Measurements from ENCODE around the gene RPS15.
"Not testable (repeated sequence)": the region's sequence is repeated elsewhere in the genome, so short reads cannot be mapped to it uniquely, and the experiment has no call there.

RPS15 gene

DNA sequence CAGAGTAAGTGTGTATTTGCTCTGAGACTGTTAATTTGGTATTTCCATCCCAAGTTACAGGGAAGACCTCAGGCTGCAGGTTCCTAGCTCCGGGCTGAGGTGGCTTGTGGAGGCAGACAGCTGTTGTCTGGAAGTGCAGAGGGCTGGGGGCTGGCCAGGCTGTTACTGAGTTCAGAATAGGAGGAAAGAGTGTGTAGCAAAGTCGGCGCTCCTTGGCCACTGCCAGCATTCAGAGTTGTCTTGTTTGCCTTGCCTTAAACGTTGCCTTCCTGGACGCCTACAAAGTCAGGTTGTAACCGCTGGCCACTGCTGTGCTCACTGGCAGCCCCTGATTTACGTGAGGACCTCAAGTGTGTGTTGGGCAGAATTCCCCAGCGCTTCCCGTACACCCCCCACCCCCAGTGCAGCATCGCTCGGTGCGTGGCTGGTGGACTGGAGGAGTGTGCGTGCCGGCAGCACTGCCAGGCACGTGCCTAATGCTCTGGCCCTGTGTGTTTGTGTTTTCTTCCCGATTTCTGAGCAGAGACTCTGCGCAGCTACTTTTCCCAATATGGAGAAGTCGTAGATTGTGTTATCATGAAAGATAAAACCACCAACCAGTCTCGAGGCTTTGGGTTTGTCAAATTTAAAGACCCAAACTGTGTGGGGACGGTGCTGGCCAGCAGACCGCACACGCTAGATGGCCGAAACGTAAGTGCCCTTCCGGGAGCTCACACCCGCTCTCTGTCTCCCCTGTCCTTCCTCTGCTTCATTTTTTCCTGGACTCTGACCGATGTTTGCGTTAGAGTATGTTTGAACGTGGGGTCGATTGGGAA is 20.3 kb upstream of the RPS15 start:
- FAIRE-seq (no peak), DNase-seq (ENCODE audit: insufficient read length, low spot score) (no peak)
- TF ChIP-seq PAX5 (IDR thresholded peaks at IDR 0.05; ENCODE audit: insufficient read depth, low read length, severe bottlenecking) (no peak), POLR2AphosphoS5 (IDR thresholded peaks at IDR 0.05; ENCODE audit: low read depth, low read length) (0 out of 2 replicates have a peak, but pooled peaks have one; percentile 5)

DNA sequence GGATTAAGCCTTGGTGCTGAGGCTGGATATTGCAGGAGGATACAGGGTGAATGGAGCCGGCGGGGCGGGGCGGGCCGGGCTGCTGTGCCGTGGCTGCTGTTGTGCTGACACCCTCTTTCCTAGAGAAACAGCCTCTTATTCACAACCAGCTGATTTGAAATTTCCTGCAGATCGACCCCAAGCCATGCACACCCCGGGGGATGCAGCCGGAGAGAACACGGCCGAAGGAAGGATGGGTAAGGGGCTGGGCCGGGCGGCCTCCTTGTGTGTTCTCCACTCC is 19.8 kb upstream of the RPS15 start:
- DNase-seq (ENCODE audit: insufficient read length, low spot score), result no peak
- FAIRE-seq, result no peak
- TF ChIP-seq TAF1 (IDR thresholded peaks at IDR 0.05; ENCODE audit: low read depth, low read length) (no peak), POU2F2 (IDR thresholded peaks at IDR 0.05; ENCODE audit: low read depth, low read length) (no peak), SPI1 (IDR thresholded peaks at IDR 0.05; ENCODE audit: low read depth, low read length) (no peak), POLR2AphosphoS5 (IDR thresholded peaks at IDR 0.05; ENCODE audit: low read depth, low read length) (no peak), POLR2A (IDR thresholded peaks at IDR 0.05; ENCODE audit: low read depth, low read length) (no peak)

DNA sequence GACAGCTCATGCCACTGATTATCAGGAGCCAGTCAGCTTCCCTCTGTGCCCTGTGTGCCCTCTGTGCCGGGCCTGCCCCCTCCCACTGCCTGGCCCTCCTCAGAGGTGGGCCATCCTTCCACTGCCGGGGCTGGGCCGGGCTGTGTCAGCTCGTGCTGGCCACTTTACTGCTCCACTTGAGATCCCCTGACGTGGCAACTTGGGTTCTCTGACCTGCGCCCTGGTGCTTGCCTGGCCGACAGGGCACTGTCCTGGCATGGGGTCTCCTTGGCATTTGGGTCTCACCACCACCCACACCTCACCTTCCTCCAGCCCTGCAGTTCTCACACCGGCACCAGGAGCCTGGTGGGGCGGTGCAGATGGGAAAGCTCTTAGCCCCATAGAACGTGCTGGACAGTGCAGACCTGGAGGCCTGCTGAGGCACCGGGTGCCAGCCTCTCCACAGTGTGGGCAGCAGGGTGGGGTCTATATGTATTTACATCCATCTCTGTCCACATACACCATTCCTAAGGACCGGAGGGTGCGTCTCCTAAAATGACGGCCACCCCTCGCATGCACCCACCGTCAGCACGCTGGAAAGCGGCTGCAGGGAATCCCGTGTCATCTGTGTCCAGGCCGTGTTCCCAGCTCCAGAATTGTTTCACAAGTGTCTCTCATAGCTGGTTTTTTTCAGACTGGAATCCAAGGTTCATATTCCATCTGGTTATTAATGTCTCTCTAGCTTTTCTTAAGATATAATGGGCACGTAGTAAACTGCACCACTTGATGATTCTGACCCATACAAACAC is 19.1 kb upstream of the RPS15 start:
- no peak for TF ChIP-seq POU2F2 (IDR thresholded peaks at IDR 0.05; ENCODE audit: low read depth, low read length)
- TF ChIP-seq POLR2A (IDR thresholded peaks at IDR 0.05; ENCODE audit: low read depth, low read length), result no peak
- TF ChIP-seq SPI1 (IDR thresholded peaks at IDR 0.05; ENCODE audit: low read depth, low read length), result no peak
- no peak for TF ChIP-seq PAX5 (IDR thresholded peaks at IDR 0.05; ENCODE audit: insufficient read depth, low read length, severe bottlenecking)
- no peak for TF ChIP-seq POLR2AphosphoS5 (IDR thresholded peaks at IDR 0.05; ENCODE audit: low read depth, low read length)
- no peak for TF ChIP-seq TAF1 (IDR thresholded peaks at IDR 0.05; ENCODE audit: low read depth, low read length)
- FAIRE-seq, result no peak
- DNase-seq (ENCODE audit: insufficient read length, low spot score), result no peak

DNA sequence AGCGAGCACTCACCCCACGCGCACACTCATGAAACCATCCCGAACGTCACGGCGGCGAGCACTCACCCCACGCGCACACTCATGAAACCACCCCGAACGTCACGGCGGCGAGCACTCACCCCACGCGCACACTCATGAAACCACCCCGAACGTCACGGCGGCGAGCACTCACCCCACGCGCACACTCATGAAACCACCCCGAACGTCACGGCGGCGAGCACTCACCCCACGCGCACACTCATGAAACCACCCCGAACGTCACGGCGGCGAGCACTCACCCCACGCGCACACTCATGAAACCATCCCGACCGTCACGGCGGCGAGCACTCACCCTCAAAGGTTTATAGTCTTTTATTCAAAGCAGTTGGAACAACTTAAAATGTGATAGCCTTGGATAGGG is 18.1 kb upstream of the RPS15 start:
- not testable (repeated sequence) for FAIRE-seq; DNase-seq (ENCODE audit: insufficient read length, low spot score)

DNA sequence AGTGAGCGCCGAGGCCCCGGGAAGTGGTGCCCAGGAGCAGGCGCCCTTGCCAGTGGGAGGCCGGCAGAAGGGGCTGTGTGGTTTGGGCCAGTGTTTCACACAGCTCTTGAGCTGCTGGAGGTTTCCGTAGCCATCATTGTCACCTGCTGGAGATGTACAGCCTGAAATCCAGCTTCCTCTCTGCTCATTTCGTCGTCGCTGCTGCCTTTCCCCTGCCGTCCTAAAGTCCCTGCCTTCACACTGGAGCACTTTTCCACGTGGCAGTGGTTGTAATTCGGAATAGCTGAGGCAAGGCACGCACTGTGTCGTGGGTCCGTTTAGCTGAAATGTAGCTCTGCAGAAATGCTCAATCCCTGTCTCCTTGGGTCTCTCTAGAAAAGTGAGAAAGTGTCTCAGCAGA is 17.6 kb upstream of the RPS15 start:
- DNase-seq (ENCODE audit: insufficient read length, low spot score) (no peak), FAIRE-seq (no peak)
- TF ChIP-seq POU2F2 (IDR thresholded peaks at IDR 0.05; ENCODE audit: low read depth, low read length), result no peak
- no peak for TF ChIP-seq POLR2A (IDR thresholded peaks at IDR 0.05; ENCODE audit: low read depth, low read length)
- no peak for TF ChIP-seq TAF1 (IDR thresholded peaks at IDR 0.05; ENCODE audit: low read depth, low read length)
- no peak for TF ChIP-seq SPI1 (IDR thresholded peaks at IDR 0.05; ENCODE audit: low read depth, low read length)
- TF ChIP-seq POLR2AphosphoS5 (IDR thresholded peaks at IDR 0.05; ENCODE audit: low read depth, low read length), result no peak
- no peak for TF ChIP-seq PAX5 (IDR thresholded peaks at IDR 0.05; ENCODE audit: insufficient read depth, low read length, severe bottlenecking)

DNA sequence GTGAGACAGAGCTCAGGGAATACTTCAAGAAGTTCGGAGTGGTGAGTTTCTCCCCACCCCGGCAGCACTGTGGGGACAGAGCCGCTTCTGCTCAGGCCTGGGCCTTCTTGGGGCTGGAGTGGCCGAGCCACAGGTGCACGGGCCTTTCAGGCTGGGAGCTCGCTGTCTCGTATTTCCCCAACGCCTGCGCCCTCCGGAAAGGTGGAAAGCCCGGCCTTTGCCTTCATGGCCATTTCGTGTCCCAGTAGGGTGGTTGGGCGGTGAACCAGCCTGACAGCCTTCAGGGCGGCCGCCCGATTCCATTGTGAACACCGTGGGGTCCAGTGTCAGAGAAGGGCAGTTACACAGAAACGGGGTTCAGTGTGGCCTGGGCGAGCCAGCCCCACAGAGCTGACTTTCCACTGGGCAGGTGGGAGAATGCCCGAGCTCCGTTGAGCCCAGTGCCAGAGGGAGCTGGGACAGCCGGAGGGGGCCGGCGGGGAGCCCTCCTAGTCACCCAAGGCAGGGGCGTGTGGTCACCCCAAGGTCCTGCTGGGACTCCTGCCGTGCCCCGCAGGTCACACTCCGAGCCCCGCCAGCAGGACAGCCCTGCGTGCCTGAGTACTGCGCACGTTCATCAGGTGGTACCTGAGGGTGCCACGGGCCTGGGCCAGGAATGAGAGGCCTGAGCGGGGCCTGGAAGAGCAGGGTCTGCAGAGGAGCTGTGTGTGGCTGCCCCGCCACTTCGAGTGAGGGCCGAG is 16.8 kb upstream of the RPS15 start:
- FAIRE-seq (no peak), DNase-seq (ENCODE audit: insufficient read length, low spot score) (no peak)
- TF ChIP-seq POLR2AphosphoS5 (IDR thresholded peaks at IDR 0.05; ENCODE audit: low read depth, low read length) (no peak), POU2F2 (IDR thresholded peaks at IDR 0.05; ENCODE audit: low read depth, low read length) (no peak), TAF1 (IDR thresholded peaks at IDR 0.05; ENCODE audit: low read depth, low read length) (no peak), PAX5 (IDR thresholded peaks at IDR 0.05; ENCODE audit: insufficient read depth, low read length, severe bottlenecking) (no peak), POLR2A (IDR thresholded peaks at IDR 0.05; ENCODE audit: low read depth, low read length) (0 out of 2 replicates have a peak, but pooled peaks have one; percentile 11), SPI1 (IDR thresholded peaks at IDR 0.05; ENCODE audit: low read depth, low read length) (no peak)

DNA sequence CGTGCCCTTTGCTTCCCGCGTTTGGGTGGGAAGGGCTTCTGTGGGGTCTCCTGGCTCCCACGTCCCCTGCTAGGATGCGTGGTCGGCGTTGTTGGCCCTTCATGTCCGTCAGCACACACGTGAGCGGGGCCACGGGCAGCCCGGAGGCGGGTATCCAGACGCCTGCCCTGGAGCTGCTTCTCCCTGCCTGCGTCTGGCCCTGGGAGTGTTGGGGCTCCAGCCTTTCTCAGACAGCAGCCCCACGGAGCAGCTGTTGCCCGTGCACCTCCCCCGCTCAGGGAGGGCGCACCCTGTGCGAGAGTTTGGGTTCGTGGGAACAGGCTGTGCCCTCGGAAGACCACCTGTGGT is 16.3 kb upstream of the RPS15 start:
- DNase-seq (ENCODE audit: insufficient read length, low spot score), result no peak
- no peak for FAIRE-seq
- TF ChIP-seq POLR2A (IDR thresholded peaks at IDR 0.05; ENCODE audit: low read depth, low read length) (no peak), PAX5 (IDR thresholded peaks at IDR 0.05; ENCODE audit: insufficient read depth, low read length, severe bottlenecking) (no peak), TAF1 (IDR thresholded peaks at IDR 0.05; ENCODE audit: low read depth, low read length) (no peak), SPI1 (IDR thresholded peaks at IDR 0.05; ENCODE audit: low read depth, low read length) (no peak), POLR2AphosphoS5 (IDR thresholded peaks at IDR 0.05; ENCODE audit: low read depth, low read length) (no peak), POU2F2 (IDR thresholded peaks at IDR 0.05; ENCODE audit: low read depth, low read length) (no peak)

DNA sequence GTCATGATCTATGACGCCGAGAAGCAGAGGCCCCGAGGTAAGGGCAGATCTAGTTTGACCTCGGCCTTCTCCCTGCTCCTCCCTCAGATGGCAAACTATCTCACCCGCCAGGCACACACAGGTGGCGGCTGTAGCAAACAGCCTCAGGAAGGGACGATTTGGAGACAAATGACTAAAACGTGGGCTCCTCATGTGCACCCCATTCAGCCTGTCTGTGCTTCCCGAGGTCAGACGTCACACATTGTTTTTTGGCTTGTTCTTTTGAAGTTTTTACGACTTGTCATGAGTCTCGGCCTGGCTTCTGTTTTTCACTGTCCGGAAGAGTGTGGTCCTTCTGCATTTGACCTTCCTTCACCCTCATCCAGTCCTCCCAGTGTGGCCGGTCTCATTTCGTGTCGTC is 15.8 kb upstream of the RPS15 start:
- DNase-seq (ENCODE audit: insufficient read length, low spot score), result no peak
- FAIRE-seq, result no peak
- no peak for TF ChIP-seq POLR2A (IDR thresholded peaks at IDR 0.05; ENCODE audit: low read depth, low read length)
- no peak for TF ChIP-seq PAX5 (IDR thresholded peaks at IDR 0.05; ENCODE audit: insufficient read depth, low read length, severe bottlenecking)
- TF ChIP-seq POLR2AphosphoS5 (IDR thresholded peaks at IDR 0.05; ENCODE audit: low read depth, low read length), result no peak
- TF ChIP-seq TAF1 (IDR thresholded peaks at IDR 0.05; ENCODE audit: low read depth, low read length), result no peak
- TF ChIP-seq SPI1 (IDR thresholded peaks at IDR 0.05; ENCODE audit: low read depth, low read length), result no peak
- TF ChIP-seq POU2F2 (IDR thresholded peaks at IDR 0.05; ENCODE audit: low read depth, low read length), result no peak

DNA sequence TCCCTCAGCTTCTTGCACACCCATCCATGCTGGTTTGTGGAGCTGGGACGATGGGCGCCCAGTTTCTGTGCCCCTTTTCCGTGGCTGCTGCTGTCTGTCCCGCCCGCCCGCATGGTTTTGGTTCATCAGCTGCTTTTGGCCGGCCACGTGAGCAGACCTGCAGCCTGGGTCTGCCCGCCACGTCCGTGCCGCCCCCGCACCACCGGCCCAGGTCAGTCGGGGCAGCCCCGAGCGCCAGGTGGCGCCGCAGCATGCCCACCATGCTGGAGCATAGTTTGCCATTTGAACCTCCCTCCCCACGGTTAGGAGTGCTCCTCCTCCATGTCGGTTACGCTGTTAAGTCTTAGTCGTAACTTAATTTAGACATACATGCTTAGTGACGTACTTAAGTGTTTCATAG is 15.3 kb upstream of the RPS15 start:
- TF ChIP-seq PAX5 (IDR thresholded peaks at IDR 0.05; ENCODE audit: insufficient read depth, low read length, severe bottlenecking) (no peak), SPI1 (IDR thresholded peaks at IDR 0.05; ENCODE audit: low read depth, low read length) (no peak), POU2F2 (IDR thresholded peaks at IDR 0.05; ENCODE audit: low read depth, low read length) (no peak), POLR2AphosphoS5 (IDR thresholded peaks at IDR 0.05; ENCODE audit: low read depth, low read length) (no peak), TAF1 (IDR thresholded peaks at IDR 0.05; ENCODE audit: low read depth, low read length) (no peak), POLR2A (IDR thresholded peaks at IDR 0.05; ENCODE audit: low read depth, low read length) (no peak)
- DNase-seq (ENCODE audit: insufficient read length, low spot score) (no peak), FAIRE-seq (no peak)

Data from GM12891 (cell line).